ENCODE results near the gene BACE2. TPM values are rescaled to one million over a fixed set of nuclear protein-coding genes. Genes with fewer than 3 reads are reported as not detected.

The BACE2 gene
- total and polyA plus RNA-seq, 2 of the 4 experiments (the other 2 are of a cell fraction), result 17.0 to 35.5 TPM

- Histone ChIP-seq H2BK120ac (ENCODE audit: low read depth, low read length) (no peak overlapping the region), H4K91ac (ENCODE audit: insufficient read depth, low read depth, low read length) (no peak overlapping the region), H3K4me1 (ENCODE audit: control insufficient read depth, insufficient read depth, low read length) (no peaks in the 10 kb centered on the region), H3K56ac (ENCODE audit: extremely low read depth, insufficient read depth, low read length) (no peak overlapping the region), H2AFZ (replicated peaks; ENCODE audit: low read length, poor library complexity) (no peak overlapping the region), H3K4ac (ENCODE audit: low read depth, low read length) (no peak overlapping the region), H3K27ac (ENCODE audit: insufficient read depth, low read length) (no peak overlapping the region), H3K9me3 (ENCODE audit: control insufficient read depth, insufficient read depth, low read length) (no peaks in the 10 kb centered on the region), H3K23ac (ENCODE audit: low read depth, low read length) (no peak overlapping the region), H2BK15ac (ENCODE audit: low read depth, low read length) (no peak overlapping the region), H3K27me3 (ENCODE audit: control insufficient read depth, insufficient read depth, low read length) (peaks cover 2% of the 10 kb centered on the region; the same call in 1 of the 2 replicates), H3K9me1 (ENCODE audit: insufficient read depth, low read length) (no peaks in the 10 kb centered on the region; the same call in 1 of the 2 replicates), H4K20me1 (ENCODE audit: insufficient read depth, low read length) (no peaks in the 10 kb centered on the region), H2AK9ac (replicated peaks; ENCODE audit: low read depth, low read length, poor library complexity) (no peak overlapping the region), H2BK5ac (ENCODE audit: low read depth, low read length, poor library complexity, severe bottlenecking) (no peak overlapping the region), H4K5ac (ENCODE audit: low read depth, low read length) (no peak overlapping the region), H2BK20ac (ENCODE audit: low read depth, low read length) (no peak overlapping the region), H2AK5ac (ENCODE audit: low read depth, low read length) (no peak overlapping the region), H3K4me3 (ENCODE audit: insufficient read depth, low read depth, low read length) (no peak overlapping the region), H3K14ac (replicated peaks; ENCODE audit: low read depth, low read length) (no peak overlapping the region), H3K36me3 (ENCODE audit: control insufficient read depth, insufficient read depth, low read length) (no peaks in the 10 kb centered on the region), H3K18ac (ENCODE audit: low read depth, low read length) (no peak overlapping the region), H3K79me1 (ENCODE audit: low read depth in 1 of 2, low read length in 2 of 2) (no peaks in the 10 kb centered on the region), H4K8ac (ENCODE audit: low read depth in 2 of 2, low read length in 2 of 2) (no peak overlapping the region), H3K9ac (ENCODE audit: low read depth, low read length) (no peak overlapping the region), H3K4me2 (ENCODE audit: low read depth, low read length) (no peak overlapping the region)
- no TSS peak for BruUV-seq (replicated peaks)
- no peak for ATAC-seq (ENCODE audit: low read depth)
- dilution Hi-C loops (cut with HindIII; ENCODE audit: low sequenced_read_pairs, unreplicated experiment), result no loop called here
- DNase-seq, result no peak
- in situ Hi-C loops (cut with MboI; ENCODE audit: low sequenced_read_pairs), result no loop called here
- intact Hi-C loops (cut with micrococcal nuclease), result no loop called here
- ChIA-PET POLR2A (ENCODE audit: unreplicated experiment) (interaction anchor here (0.5 kb wide), 1 partner anchor 20 kb away, joined by 6 read pairs; no protein-coding TSS in a partner anchor), CTCF (interaction anchor here (0.7 kb wide), 1 partner anchor 15 kb away, joined by 3 read pairs; no protein-coding TSS in a partner anchor)
- WGBS, 2 experiments (ENCODE audit: extremely low coverage in 2 of 2, insufficient read length in 1 of 2), result 88% methylated on average over 6 of the region's 6 CpGs; no CpG with 5 or more reads in 1 of the 2 experiments
- TF ChIP-seq USF2 (IDR thresholded peaks at IDR 0.05; ENCODE audit: low read depth, low read length), result no peak
- no peak for TF ChIP-seq CHD1 (IDR thresholded peaks at IDR 0.05; ENCODE audit: low read depth, low read length)
- no peak for TF ChIP-seq NFE2L2 (IDR thresholded peaks at IDR 0.05; ENCODE audit: low read depth, low read length)
- no peak for TF ChIP-seq MAZ (IDR thresholded peaks at IDR 0.05; ENCODE audit: borderline replicate concordance, low read depth, low read length)
- no peak for TF ChIP-seq ELK1 (IDR thresholded peaks at IDR 0.05; ENCODE audit: borderline replicate concordance, low read depth, low read length)
- TF ChIP-seq RAD21 (IDR thresholded peaks at IDR 0.05; ENCODE audit: low read length), result no peak
- no peak for TF ChIP-seq POLR2A (IDR thresholded peaks at IDR 0.05; ENCODE audit: low read depth, low read length)
- no peak for TF ChIP-seq RFX5 (IDR thresholded peaks at IDR 0.05; ENCODE audit: low read depth, low read length)
- no peak for TF ChIP-seq MAFK (IDR thresholded peaks at IDR 0.05; ENCODE audit: low read depth, low read length)
- no peak for TF ChIP-seq SMC3 (IDR thresholded peaks at IDR 0.05; ENCODE audit: low read depth, low read length)
- TF ChIP-seq CTCF (conservative IDR thresholded peaks at IDR 0.05; ENCODE audit: low read depth, low read length), result no peak
- no peak for TF ChIP-seq FOS (IDR thresholded peaks at IDR 0.05; ENCODE audit: low read depth, low read length)
- no peak for TF ChIP-seq CEBPB (IDR thresholded peaks at IDR 0.05; ENCODE audit: low read depth, low read length)
- TF ChIP-seq MXI1 (IDR thresholded peaks at IDR 0.05; ENCODE audit: borderline replicate concordance, low read depth, low read length), result no peak
- TF ChIP-seq BHLHE40 (IDR thresholded peaks at IDR 0.05; ENCODE audit: low read depth, low read length), result no peak
- no peak for TF ChIP-seq RCOR1 (IDR thresholded peaks at IDR 0.05; ENCODE audit: insufficient replicate concordance, low read length)
Measured at GRCh38 chr21:41149199-41149598, 18.8 kb upstream of the BACE2 start.

Measured in IMR-90 (cell line).